MM.1S (cell line): ENCODE measurements around the gene TOX2.

Source experiments
- DNase-seq: peaks from one replicate; pipeline ENCODE4 v3.0.0-alpha.2; 2015
- H2AFZ ChIP-seq: fragments of 300-600 bp; sonication (generic); 2 replicates; pipeline ENCODE4 v1.6.0; 2016; ENCODE audit warnings: antibody characterized with exemption, low read length
- H3F3A ChIP-seq: fragments of 300-600 bp; sonication (generic); 2 replicates; pipeline ENCODE4 v1.6.1; 2016; ENCODE audit warnings: mild to moderate bottlenecking, antibody characterized with exemption, low read length, moderate library complexity, mixed read lengths; ENCODE audit not compliant: insufficient read depth
- H3K27ac ChIP-seq: fragments of 300-600 bp; sonication (generic); 2 replicates; pipeline ENCODE4 v1.5.1; 2016; ENCODE audit warnings: mild to moderate bottlenecking, low read length
- H3K27me3 ChIP-seq: fragments of 300-600 bp; sonication (generic); replicated peaks from 2 replicates; pipeline ENCODE4 v1.6.0; 2016; ENCODE audit warnings: low read length; ENCODE audit not compliant: insufficient read depth
- H3K36me3 ChIP-seq: fragments of 300-600 bp; sonication (generic); replicated peaks from 2 replicates; pipeline ENCODE4 v1.6.1; 2016; ENCODE audit warnings: mild to moderate bottlenecking, low read length, mixed read lengths; ENCODE audit not compliant: insufficient read depth
- H3K4me1 ChIP-seq: fragments of 300-600 bp; sonication (generic); 2 replicates; pipeline ENCODE4 v1.6.1; 2016; ENCODE audit warnings: low read length, mixed read lengths
- H3K4me2 ChIP-seq: fragments of 300-600 bp; sonication (generic); 2 replicates; pipeline ENCODE4 v1.6.0; 2016; ENCODE audit warnings: low read depth, low read length
- H3K4me3 ChIP-seq: fragments of 300-600 bp; sonication (generic); 2 replicates; pipeline ENCODE4 v1.5.1; 2016; ENCODE audit warnings: low read length, mixed read lengths
- H3K79me2 ChIP-seq: fragments of 300-600 bp; sonication (generic); 2 replicates; pipeline ENCODE4 v1.6.1; 2016; ENCODE audit warnings: mixed run types, low read length, mixed read lengths
- H3K9ac ChIP-seq: fragments of 300-600 bp; sonication (generic); 2 replicates; pipeline ENCODE4 v1.6.1; 2016; ENCODE audit warnings: low read length, mixed read lengths
- H3K9me2 ChIP-seq: fragments of 300-600 bp; sonication (generic); replicated peaks from 2 replicates; pipeline ENCODE4 v1.6.1; 2016; ENCODE audit warnings: mild to moderate bottlenecking, low read length, mixed read lengths; ENCODE audit not compliant: insufficient read depth
- H3K9me3 ChIP-seq: fragments of 300-600 bp; sonication (generic); replicated peaks from 2 replicates; pipeline ENCODE4 v1.6.1; 2016; ENCODE audit warnings: mild to moderate bottlenecking, low read length, mixed read lengths; ENCODE audit not compliant: insufficient read depth
- H4K20me1 ChIP-seq: fragments of 300-600 bp; sonication (generic); 2 replicates; pipeline ENCODE4 v1.6.1; 2016; ENCODE audit warnings: mild to moderate bottlenecking, low read length, moderate library complexity, mixed read lengths; ENCODE audit not compliant: insufficient read depth
- CTCF ChIP-seq: fragments of 300-600 bp; sonication (generic); IDR thresholded peaks from 2 replicates; pipeline ENCODE4 v1.5.1; 2016; ENCODE audit warnings: antibody characterized with exemption, low read length, mixed read lengths
- EZH2 ChIP-seq: fragments of 300-600 bp; sonication (generic); optimal IDR thresholded peaks from 2 replicates; pipeline ENCODE3; 2017; ENCODE audit warnings: low read depth, mild to moderate bottlenecking, antibody characterized with exemption, low read length, mixed read lengths
- EZH2phosphoT487 ChIP-seq: fragments of 300-600 bp; sonication (generic); IDR thresholded peaks from 2 replicates; pipeline ENCODE4 v1.6.1; 2018; ENCODE audit warnings: antibody characterized with exemption, low read length

The TOX2 gene

GRCh38 chr20:43994486-43995100 lies 79.9 kb downstream of the TOX2 start:
- Histone ChIP-seq H3K27me3 (no peaks in the 10 kb centered on the region), H3K4me2 (no peak overlapping the region), H4K20me1 (no peaks in the 10 kb centered on the region), H3K36me3 (no peaks in the 10 kb centered on the region), H3K4me3 (no peak overlapping the region), H3K4me1 (peaks cover 18% of the 10 kb centered on the region), H2AFZ (no peak overlapping the region), H3K9me2 (no peaks in the 10 kb centered on the region), H3K9ac (no peak overlapping the region), H3K9me3 (no peaks in the 10 kb centered on the region), H3K27ac (no peak overlapping the region), H3K79me2 (peaks cover 74% of the 10 kb centered on the region), H3F3A (peaks cover 15% of the 10 kb centered on the region)
- DNase-seq: no peak
- TF ChIP-seq CTCF (no peak), EZH2 (no peak), EZH2phosphoT487 (no peak)

- no peak for DNase-seq
- H3K9me3 ChIP-seq: no peaks in the 10 kb centered on the region
- H3K4me1 ChIP-seq: peaks cover 18% of the 10 kb centered on the region
- no peak overlapping the region for H3K4me2 ChIP-seq
- no peak overlapping the region for H3K9ac ChIP-seq
- no peak overlapping the region for H2AFZ ChIP-seq
- no peak overlapping the region for H3K4me3 ChIP-seq
- H3K27me3 ChIP-seq: no peaks in the 10 kb centered on the region
- H3F3A ChIP-seq: peaks cover 7% of the 10 kb centered on the region
- no peak overlapping the region for H3K27ac ChIP-seq
- H4K20me1 ChIP-seq: no peaks in the 10 kb centered on the region
- TF ChIP-seq EZH2: no peak
- no peak for TF ChIP-seq CTCF
- no peak for TF ChIP-seq EZH2phosphoT487
- no peaks in the 10 kb centered on the region for H3K9me2 ChIP-seq
- H3K36me3 ChIP-seq: no peaks in the 10 kb centered on the region
- peaks cover 75% of the 10 kb centered on the region for H3K79me2 ChIP-seq
Measured at GRCh38 chr20:43995645-43996044, 81.0 kb downstream of the TOX2 start.

DNA sequence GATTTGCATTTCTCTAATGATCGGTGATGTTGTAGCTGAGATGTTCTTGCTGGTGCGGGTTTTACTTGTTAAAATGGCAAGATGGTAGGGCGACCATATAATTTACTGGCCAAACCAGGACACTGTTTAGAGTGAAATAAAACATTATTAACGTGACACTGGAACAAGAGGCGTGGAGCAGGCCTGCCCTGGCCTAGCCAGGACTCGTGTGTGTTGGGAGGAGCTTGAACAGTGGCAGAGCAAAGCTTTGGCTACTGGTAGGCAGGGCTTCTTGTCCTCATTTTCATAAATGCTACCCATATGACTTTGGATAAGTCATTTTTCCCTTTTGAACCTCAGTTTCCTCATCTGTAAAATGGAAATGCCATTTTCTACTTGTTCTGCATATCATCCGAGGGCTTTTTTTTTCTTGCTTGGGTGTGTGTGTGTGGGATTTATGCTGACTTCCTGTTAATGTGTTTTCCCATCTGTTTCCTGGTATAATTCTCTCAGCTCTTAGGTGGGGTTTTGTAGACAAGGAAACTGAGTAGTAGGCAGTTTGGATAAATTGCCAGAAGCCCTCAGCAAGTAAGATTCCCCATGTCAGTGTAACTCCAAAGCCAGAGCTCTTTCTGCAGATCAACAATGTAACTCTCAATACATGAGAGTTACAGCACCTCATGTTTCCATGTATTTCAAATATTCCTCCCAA lies 81.7 kb downstream of the TOX2 start:
- no peaks in the 10 kb centered on the region for H3K9me2 ChIP-seq
- TF ChIP-seq EZH2phosphoT487 (no peak), EZH2 (no peak), CTCF (no peak)

More for the DNA sequence above, 81.7 kb downstream of the TOX2 start:
- H3K27me3 ChIP-seq: no peaks in the 10 kb centered on the region
- H4K20me1 ChIP-seq: no peaks in the 10 kb centered on the region
- H3K36me3 ChIP-seq: no peaks in the 10 kb centered on the region
- H3K4me2 ChIP-seq: no peak overlapping the region
- no peak overlapping the region for H2AFZ ChIP-seq
- H3K4me1 ChIP-seq: peaks cover 18% of the 10 kb centered on the region
- no peak overlapping the region for H3K27ac ChIP-seq
- no peak for DNase-seq
- peaks cover 5% of the 10 kb centered on the region for H3F3A ChIP-seq
- H3K9me3 ChIP-seq: no peaks in the 10 kb centered on the region
- H3K4me3 ChIP-seq: no peak overlapping the region
- H3K79me2 ChIP-seq: peaks cover 70% of the 10 kb centered on the region
- H3K9ac ChIP-seq: no peak overlapping the region
